Activated naive CD4-positive, alpha-beta T cell treated with anti-CD3 and anti-CD28 coated beads, Interleukin-2, amount 50 U/mL, for 72 hours (primary cell): Measurements from ENCODE around the gene OGA. TPM values are rescaled to one million over a fixed set of nuclear protein-coding genes. Genes with fewer than 3 reads are reported as not detected.

Experiments
- ATAC-seq, 2 donors: fragments of 150-1000 bp; cut with Tn5 transposase; 2 replicates each; pipeline ENCODE4 v1.10.0; 2021; ENCODE audit warnings: mild to moderate bottlenecking in 2 of 2, moderate library complexity in 2 of 2
- DNase-seq, 2 donors: peaks; one replicate each; pipeline ENCODE4 v3.0.0; 2021 to 2022; ENCODE audit warnings: low spot score in 2 of 2
- H3K27ac Mint-ChIP-seq, 2 donors: one replicate each; pipeline ENCODE4 v1.8.0; 2022; ENCODE audit warnings: mild to moderate bottlenecking in 2 of 2, mixed read lengths in 2 of 2
- H3K36me3 Mint-ChIP-seq, 2 donors: one replicate each; pipeline ENCODE4 v1.8.0; 2022; ENCODE audit warnings: mixed read lengths in 2 of 2
- H3K9me3 Mint-ChIP-seq, 2 donors: one replicate each; pipeline ENCODE4 v1.8.0; 2022; ENCODE audit warnings: mixed read lengths in 2 of 2
- total RNA-seq, 2 donors: library from RNA; stranded (reverse); gene quantifications; one replicate each; pipeline ENCODE4 v1.2.3, GENCODE V29; 2022

Gene OGA
- total RNA-seq, 2 donors from 2014 or later = 136 to 238 TPM

- ATAC-seq = no peak
- H3K27ac Mint-ChIP-seq = no peak overlapping the region
- no peaks in the 10 kb centered on the region for H3K9me3 Mint-ChIP-seq
- DNase-seq = no peak
- H3K36me3 Mint-ChIP-seq = no peaks in the 10 kb centered on the region
Observed at GRCh38 chr10:101762736-101763135, 55.5 kb downstream of the OGA start.

GRCh38 chr10:101761226-101761625, 57.0 kb downstream of the OGA start:
- ATAC-seq (no peak), DNase-seq (no peak)
- H3K36me3 Mint-ChIP-seq = no peaks in the 10 kb centered on the region
- no peaks in the 10 kb centered on the region for H3K9me3 Mint-ChIP-seq
- H3K27ac Mint-ChIP-seq = no peak overlapping the region

- DNase-seq (no peak), ATAC-seq (no peak)
- Mint-ChIP-seq H3K27ac (no peak overlapping the region), H3K36me3 (no peaks in the 10 kb centered on the region), H3K9me3 (no peaks in the 10 kb centered on the region)
Observed at GRCh38 chr10:101760510-101760909, 57.7 kb downstream of the OGA start.

GRCh38 chr10:101759309-101760247, 58.7 kb downstream of the OGA start:
- Mint-ChIP-seq H3K27ac (no peak overlapping the region), H3K36me3 (no peaks in the 10 kb centered on the region), H3K9me3 (no peaks in the 10 kb centered on the region)
- no peak for ATAC-seq
- no peak for DNase-seq

DNA sequence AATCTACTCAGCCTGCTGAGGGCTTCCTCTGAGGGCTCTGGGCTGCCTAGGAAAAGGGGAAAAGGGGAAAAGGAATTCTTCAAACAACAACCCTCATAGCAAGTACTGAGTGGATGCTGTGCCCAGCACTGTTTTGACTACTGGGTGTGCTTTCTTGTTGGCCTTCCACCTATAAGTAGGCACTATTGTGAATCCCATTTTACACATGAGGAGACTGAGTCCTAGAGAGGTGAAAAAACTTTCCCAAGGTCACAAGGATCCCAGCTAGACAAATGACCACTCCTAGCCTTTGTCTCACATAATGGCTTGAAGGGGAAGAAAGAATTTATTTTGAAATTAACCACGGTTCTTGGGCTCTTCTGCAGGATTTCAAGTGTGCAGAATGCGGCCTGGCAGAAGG, 59.4 kb downstream of the OGA start:
- DNase-seq = no peak
- H3K9me3 Mint-ChIP-seq = no peaks in the 10 kb centered on the region
- no peaks in the 10 kb centered on the region for H3K36me3 Mint-ChIP-seq
- ATAC-seq = no peak
- no peak overlapping the region for H3K27ac Mint-ChIP-seq

DNA sequence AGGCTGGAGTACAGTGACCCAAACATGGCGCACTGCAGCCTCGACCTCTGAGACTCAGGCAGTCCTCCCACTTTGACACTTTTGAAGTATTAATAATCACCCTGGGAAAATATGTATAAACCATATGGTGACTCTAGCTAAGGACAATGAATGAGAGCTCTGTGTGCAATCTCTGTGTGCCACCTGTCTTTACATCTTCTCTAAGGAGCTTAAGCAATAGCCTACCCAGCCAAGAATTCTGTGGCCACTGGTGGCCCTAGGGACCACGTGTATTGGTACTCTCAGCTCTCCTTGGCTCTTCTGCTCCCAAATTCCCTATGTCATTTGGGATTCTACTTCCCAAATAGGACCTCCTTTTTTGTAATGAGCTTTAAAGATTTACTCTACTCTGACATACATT, 66.0 kb downstream of the OGA start:
- DNase-seq = no peak
- Mint-ChIP-seq H3K27ac (no peak overlapping the region), H3K9me3 (no peaks in the 10 kb centered on the region), H3K36me3 (no peaks in the 10 kb centered on the region)
- ATAC-seq = no peak

- DNase-seq (no peak), ATAC-seq (no peak)
- H3K27ac Mint-ChIP-seq = no peak overlapping the region
- no peaks in the 10 kb centered on the region for H3K9me3 Mint-ChIP-seq
- no peaks in the 10 kb centered on the region for H3K36me3 Mint-ChIP-seq
Observed at GRCh38 chr10:101749047-101750016, 68.9 kb downstream of the OGA start.

DNA sequence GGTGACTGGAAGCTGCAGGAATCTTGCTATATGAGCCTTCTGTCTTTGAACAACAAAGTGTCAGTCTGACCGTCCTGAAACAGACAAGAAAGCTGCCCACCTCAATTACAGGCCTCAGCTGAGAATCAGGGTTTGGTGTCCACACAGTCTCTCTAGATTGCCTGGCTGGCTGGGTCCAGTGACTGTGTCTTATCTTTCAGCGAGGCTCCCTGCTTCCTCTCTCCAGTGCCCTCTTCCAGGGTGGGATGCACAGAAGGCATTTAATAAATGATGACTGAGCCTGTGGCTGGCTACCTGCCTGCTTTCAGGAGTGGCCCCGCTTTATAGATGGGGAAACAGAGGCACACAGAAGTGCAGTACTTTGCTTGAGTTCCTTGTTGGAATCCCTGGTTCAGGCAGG, 69.7 kb downstream of the OGA start:
- no peak overlapping the region for H3K27ac Mint-ChIP-seq
- no peak for DNase-seq
- H3K36me3 Mint-ChIP-seq = no peaks in the 10 kb centered on the region
- H3K9me3 Mint-ChIP-seq = no peaks in the 10 kb centered on the region
- no peak for ATAC-seq

GRCh38 chr10:101745074-101745696, 73.1 kb downstream of the OGA start:
- Mint-ChIP-seq H3K27ac (no peak overlapping the region), H3K36me3 (no peaks in the 10 kb centered on the region), H3K9me3 (no peaks in the 10 kb centered on the region)
- no peak for DNase-seq
- no peak for ATAC-seq

DNA sequence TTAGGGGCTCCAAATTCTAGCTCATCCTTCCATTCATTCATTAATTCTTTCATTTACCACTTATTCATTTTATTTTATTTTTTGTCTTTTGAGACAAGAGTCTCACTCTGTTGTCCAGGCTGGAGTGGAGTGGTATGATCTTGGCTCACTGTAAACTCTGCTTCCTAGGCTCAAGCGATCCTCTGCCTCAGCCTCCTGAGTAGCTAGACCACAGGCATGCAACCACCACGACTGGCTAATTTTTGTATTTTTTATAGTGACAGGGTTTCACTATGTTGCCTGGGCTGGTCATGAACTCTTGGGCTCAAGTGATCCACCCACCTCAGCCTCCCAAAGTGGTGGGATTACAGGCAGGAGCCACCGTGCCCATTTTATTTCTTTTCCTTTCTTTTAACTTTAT, 74.0 kb downstream of the OGA start:
- Mint-ChIP-seq H3K27ac (no peak overlapping the region), H3K36me3 (no peaks in the 10 kb centered on the region), H3K9me3 (no peaks in the 10 kb centered on the region)
- DNase-seq = no peak
- ATAC-seq = no peak

- no peaks in the 10 kb centered on the region for H3K36me3 Mint-ChIP-seq
- H3K27ac Mint-ChIP-seq = no peak overlapping the region
- ATAC-seq (no peak), DNase-seq (no peak)
- H3K9me3 Mint-ChIP-seq = no peaks in the 10 kb centered on the region
Observed at GRCh38 chr10:101741938-101742337, 76.3 kb downstream of the OGA start.

GRCh38 chr10:101736666-101737065, 81.6 kb downstream of the OGA start:
- H3K36me3 Mint-ChIP-seq = no peaks in the 10 kb centered on the region
- H3K9me3 Mint-ChIP-seq = no peaks in the 10 kb centered on the region
- DNase-seq (no peak), ATAC-seq (no peak)
- H3K27ac Mint-ChIP-seq = no peak overlapping the region

Other genes starting within 250 kb of the OGA start
- gene POLL, start 230.2 kb downstream of the OGA start, total RNA-seq = 10 to 100 TPM; 31.4 to 43.0 TPM
- 10 to 100 TPM in 1 of 2 donors, 1 to 10 TPM in 1; 3.1 to 23.9 TPM for gene DPCD, start 230.1 kb downstream of the OGA start, total RNA-seq
- 10 to 100 TPM; 35.7 to 40.3 TPM for gene FBXW4, start 123.3 kb downstream of the OGA start, total RNA-seq
- not detected for gene FGF8, start 42.3 kb downstream of the OGA start, total RNA-seq
- gene NPM3, start 35.0 kb downstream of the OGA start, total RNA-seq = 100 to 1,000 TPM; 108 to 148 TPM
- 1 to 10 TPM; 4.2 to 6.3 TPM for gene KCNIP2, start 25.4 kb upstream of the OGA start, total RNA-seq
- gene ARMH3, start 237.7 kb upstream of the OGA start, total RNA-seq = 10 to 100 TPM; 20.3 to 24.8 TPM
- gene HPS6, start 246.9 kb upstream of the OGA start, total RNA-seq = 10 to 100 TPM in 1 of 2 donors, 1 to 10 TPM in 1; 6.2 to 20.2 TPM